ENCODE results near the gene TSEN2.
A peak's percentile ranks its signal among the peaks of the same experiment; 100 is the strongest.
"Not testable (repeated sequence)": the region's sequence is repeated elsewhere in the genome, so short reads cannot be mapped to it uniquely, and the experiment has no call there.

The TSEN2 gene

DNA sequence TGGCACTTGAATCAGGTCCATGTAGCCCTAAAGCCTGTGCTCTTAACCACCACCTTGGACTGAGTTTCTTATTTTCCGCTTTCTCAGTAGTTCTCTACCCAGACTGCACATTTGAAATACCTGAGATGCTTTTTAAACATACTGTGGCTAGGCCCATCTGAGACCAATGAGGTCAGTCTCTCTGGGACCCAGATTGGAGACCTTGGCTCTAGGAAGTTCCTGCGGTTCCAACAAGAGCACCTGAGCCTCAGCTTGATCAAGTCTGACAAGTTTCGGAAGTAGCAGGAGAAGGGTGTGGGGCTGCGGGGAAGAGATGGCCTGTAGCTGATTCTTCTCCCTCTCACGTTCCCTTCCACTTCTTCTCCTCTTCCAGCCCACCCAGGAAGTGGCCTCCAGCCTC lies 11.5 kb upstream of the TSEN2 start:
- no peak for DNase-seq

DNA sequence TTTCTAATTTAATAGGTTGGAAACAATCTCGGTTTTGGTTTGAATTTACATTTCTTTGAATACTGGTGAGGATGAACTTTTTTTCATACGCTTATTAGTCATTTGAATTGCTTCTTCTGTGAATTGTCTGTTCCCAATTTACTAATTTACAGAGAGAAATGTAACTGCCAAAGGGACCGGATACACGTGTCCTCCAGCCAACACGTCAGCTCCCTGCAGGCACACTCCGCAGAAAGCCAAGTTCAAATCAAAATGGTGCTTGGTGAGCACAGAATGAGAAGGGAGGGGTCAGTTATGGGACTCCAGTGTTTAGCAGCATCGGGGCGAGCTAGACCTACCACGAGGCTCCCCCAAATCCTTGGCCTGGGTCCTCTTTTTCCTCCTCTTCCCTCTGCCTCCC lies 10.8 kb upstream of the TSEN2 start:
- no peak for DNase-seq

GRCh38 chr3:12476238-12476897 lies 7.9 kb upstream of the TSEN2 start:
- DNase-seq: no peak

GRCh38 chr3:12477256-12477655 lies 7.0 kb upstream of the TSEN2 start:
- no peak for DNase-seq

GRCh38 chr3:12478326-12478725 lies 6.0 kb upstream of the TSEN2 start:
- DNase-seq: no peak

GRCh38 chr3:12479198-12479597 lies 5.1 kb upstream of the TSEN2 start:
- not testable (repeated sequence) for DNase-seq

GRCh38 chr3:12479919-12480427 lies 4.3 kb upstream of the TSEN2 start:
- DNase-seq: peak in 1 of 2 donors; percentile 53

- no peak for DNase-seq
Measured at GRCh38 chr3:12483410-12483809, 870 bp upstream of the TSEN2 start.

DNA sequence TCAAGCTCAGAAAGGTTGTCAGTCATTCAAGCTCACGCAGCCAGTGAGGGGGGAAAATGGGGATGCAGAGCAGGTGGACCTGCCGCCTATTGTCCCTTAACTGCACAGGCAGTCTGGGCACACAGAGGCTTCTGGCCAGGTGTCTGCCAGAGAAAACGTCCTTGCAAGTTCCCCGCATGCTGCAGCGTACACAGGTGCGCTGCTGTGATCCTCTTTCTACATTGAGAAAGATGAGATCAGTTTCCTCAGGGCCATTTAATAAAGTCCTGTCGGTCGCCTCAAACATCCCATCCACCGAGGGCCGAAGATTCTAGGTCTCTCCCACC lies 445 bp upstream of the TSEN2 start:
- DNase-seq: no peak

DNA sequence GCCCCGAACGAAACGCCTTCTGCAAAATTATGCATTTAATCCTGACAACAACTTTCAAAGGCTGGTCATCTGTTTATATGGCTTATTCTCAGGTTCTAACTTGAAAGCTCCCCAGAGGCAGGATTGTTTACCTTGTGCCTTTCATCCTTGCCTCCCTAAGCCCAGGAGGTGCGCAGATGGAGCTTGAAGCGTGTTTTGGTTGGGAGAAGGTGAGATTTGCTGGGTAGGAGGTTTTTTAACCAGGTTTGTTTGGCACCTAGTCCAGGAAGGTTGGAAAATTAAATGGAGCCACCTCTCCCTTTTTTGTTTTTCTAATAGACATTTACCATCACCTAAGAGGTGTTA lies 675 bp downstream of the TSEN2 start:
- no peak for DNase-seq

GRCh38 chr3:12486001-12486400 lies 1.7 kb downstream of the TSEN2 start:
- no peak for DNase-seq

DNA sequence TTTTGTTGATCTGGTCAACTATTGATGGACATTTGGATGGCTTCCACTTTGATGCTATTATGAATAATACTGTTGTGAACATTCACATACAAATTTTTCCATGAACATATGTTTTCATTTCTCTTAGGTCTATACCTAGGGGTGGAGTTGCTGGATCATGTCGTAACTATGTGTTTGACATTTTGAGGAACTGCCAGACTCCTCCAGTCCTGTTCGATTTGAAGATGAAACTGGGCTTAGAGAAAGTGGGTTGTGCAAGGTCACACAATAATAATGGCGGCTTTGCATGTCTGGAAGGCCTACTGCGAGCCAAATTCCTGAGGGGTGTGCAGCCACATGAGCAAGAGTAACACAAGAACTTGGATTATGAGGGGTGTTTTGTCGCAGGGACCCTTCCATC lies 2.6 kb downstream of the TSEN2 start:
- DNase-seq: no peak

DNA sequence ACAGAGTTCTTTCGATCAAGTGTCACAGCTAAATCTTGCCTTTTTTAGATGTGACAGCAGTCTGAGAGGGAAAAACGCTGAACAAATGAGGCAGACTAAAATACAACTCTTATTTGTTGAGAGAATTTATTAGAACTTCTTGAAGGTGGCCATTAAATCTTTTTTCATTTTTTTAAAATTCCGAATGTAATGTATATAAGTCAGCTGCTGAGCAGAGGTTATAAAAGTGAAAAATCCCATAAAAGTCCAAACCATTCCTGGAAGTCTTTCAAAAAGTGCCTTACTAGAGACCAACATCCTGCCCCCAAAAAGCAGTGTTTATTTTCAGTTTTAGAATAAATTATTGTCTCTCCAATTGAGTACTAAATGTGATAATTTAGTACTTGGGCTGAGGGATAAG lies 3.1 kb downstream of the TSEN2 start:
- no peak for DNase-seq

GRCh38 chr3:12487786-12488185 lies 3.5 kb downstream of the TSEN2 start:
- no peak for DNase-seq

- DNase-seq: no peak
Measured at GRCh38 chr3:12489368-12489767, 5.1 kb downstream of the TSEN2 start.

DNA sequence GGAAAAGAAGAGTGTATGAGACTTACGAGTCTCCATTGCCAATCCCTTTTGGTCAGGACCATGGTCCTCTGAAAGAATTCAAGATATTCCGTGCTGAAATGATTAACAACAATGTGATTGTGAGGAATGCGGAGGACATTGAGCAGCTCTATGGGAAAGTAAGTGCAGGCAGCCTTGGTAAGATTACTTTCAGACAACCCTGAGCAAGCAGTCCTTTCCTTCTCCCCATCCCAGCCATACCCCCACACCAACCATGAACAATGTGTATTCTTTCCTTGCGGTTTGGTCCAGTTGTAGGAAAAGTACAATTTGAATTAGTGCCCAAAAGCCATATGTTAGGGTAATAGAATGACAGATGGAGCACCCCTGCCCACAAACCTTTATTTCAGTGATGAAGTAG lies 5.6 kb downstream of the TSEN2 start:
- no peak for DNase-seq

DNA sequence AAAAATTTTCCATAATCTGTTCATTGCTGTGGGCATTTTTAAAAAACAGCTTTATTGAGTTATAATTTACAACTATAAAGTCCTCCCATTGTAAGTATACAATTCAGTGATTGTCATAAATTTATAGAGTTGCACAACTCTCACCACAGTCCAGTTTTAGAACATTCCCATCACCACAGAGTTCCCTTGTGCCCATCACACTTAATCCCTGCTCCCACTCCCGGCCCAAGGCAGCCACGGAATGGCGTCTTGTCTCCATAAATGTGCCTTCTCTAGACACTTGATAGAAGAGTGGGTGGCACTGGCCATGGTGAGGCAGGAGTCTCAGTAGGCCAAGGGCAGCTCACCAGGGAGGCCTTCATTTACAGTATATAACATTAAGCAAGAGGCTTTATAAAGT lies 6.3 kb downstream of the TSEN2 start:
- no peak for DNase-seq

DNA sequence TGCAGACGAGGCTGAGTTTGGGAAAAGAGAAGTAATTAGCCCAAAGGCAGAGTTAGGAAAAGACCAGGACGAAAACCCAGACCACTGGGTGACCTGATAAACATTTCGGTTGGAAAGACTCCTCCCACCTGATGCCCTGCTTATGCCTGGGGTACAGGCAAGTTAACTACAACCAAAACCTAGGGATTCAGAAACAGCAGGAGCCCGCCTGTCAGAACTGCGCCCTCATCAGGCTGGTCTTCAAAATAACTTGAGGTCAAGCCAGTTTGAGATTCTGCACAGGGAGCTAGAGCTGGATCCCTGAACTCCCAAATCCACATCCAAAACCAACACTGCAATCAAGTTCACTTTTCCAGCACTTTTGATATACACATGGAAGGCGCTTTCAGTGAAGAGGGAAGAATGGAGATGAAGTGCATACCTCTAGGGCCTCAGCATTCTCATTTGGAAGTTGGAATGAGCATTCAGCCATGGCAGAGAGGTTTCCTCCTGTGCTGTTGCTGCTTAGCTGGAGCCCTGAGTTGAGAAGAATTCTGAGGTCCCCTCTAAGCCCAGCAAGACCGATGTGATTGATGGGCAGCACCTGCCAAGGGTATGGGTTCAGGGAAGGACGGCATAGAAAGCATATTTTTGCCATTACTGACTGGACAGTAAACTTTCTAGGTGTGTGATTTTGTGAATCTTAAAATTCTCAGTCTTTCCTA lies 11.6 kb downstream of the TSEN2 start:
- DNase-seq: no peak

DNA sequence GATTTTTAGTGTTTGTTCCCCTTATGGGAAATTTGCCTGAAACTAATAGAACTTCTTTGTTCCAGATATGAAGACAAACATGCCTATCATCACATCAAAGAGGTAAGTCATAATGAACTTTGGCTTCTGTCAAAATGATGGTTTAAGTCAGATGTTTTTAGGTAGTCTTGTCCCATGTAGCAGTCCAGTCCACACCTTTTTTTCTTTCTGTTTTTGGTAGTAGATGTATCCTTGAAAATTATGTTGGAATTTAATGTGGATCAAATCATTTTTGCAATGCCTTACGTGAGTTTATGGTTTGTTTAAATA lies 12.1 kb downstream of the TSEN2 start:
- no peak for DNase-seq

- no peak for DNase-seq
Measured at GRCh38 chr3:12499474-12499873, 15.2 kb downstream of the TSEN2 start.

- no peak for DNase-seq
Measured at GRCh38 chr3:12501360-12502020, 17.2 kb downstream of the TSEN2 start.

DNA sequence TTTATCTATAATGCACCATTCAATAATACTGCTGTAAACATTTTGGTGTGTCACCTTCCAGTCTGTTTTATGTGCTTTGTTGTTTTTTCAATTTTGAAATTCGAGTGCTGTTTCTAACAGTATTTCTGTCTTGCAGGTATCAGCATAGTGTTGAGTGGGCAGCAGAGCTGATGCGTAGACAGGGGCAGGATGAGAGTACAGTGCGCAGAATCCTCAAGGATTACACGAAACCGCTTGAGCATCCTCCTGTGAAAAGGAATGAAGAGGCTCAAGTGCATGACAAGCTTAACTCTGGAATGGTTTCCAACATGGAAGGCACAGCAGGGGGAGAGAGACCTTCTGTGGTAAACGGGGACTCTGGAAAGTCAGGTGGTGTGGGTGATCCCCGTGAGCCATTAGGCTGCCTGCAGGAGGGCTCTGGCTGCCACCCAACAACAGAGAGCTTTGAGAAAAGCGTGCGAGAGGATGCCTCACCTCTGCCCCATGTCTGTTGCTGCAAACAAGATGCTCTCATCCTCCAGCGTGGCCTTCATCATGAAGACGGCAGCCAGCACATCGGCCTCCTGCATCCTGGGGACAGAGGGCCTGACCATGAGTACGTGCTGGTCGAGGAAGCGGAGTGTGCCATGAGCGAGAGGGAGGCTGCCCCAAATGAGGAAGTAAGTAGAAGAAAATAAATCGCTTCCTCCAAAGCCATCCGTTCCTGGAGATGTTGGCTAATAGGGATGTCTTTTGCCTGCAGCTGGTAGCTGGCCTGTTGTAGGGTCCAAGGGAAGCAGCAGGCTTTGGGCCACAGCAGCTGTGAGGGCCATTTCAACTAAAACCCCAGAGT lies 19.1 kb downstream of the TSEN2 start:
- peak in 1 of 2 donors; percentile 8 for DNase-seq

DNA sequence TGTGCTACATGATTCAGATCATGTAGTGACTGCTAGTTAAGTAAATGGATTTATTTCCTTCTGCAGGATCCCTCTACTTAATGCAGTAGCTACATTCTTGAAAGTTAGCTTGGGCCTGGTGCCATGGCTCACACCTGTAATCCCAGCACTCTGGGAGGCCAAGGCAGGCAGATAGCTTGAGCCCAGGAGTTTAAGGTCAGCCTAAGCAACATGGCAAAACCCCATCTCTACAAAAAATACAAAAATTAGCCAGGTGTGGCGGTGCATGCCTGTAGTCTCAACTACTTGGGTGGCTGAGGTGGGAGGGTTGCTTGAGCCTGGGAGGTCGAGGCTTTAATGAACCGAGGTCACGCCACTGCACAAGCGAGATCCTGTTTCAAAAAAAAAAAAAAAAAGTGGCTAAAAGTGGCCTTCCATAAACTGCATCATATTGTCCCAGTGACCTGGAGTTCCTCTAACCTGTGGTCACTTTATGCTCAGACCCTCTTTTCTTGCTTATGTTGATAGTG lies 22.0 kb downstream of the TSEN2 start:
- DNase-seq: no peak
